Measurements from ENCODE around the gene PRKCZ.
A peak's percentile ranks its signal among the peaks of the same experiment; 100 is the strongest.

Gene PRKCZ

GRCh38 chr1:2124446-2125198, 74.4 kb downstream of the PRKCZ start:
- no peak for DNase-seq

- no peak for DNase-seq
Observed at GRCh38 chr1:2125350-2126211, 75.4 kb downstream of the PRKCZ start.

GRCh38 chr1:2126331-2127186, 76.3 kb downstream of the PRKCZ start:
- DNase-seq, result no peak

GRCh38 chr1:2127187-2128145, 77.3 kb downstream of the PRKCZ start:
- no peak for DNase-seq

- DNase-seq, result no peak
Observed at GRCh38 chr1:2128189-2128901, 78.1 kb downstream of the PRKCZ start.

GRCh38 chr1:2129256-2129943, 79.2 kb downstream of the PRKCZ start:
- DNase-seq, result no peak

GRCh38 chr1:2130156-2130555, 79.9 kb downstream of the PRKCZ start:
- no peak for DNase-seq

- no peak for DNase-seq
Observed at GRCh38 chr1:2130871-2131289, 80.7 kb downstream of the PRKCZ start.

- DNase-seq, result no peak
Observed at GRCh38 chr1:2132222-2133038, 82.2 kb downstream of the PRKCZ start.

GRCh38 chr1:2133039-2133878, 83.0 kb downstream of the PRKCZ start:
- peak; percentile 75 for DNase-seq

- no peak for DNase-seq
Observed at GRCh38 chr1:2133879-2134215, 83.6 kb downstream of the PRKCZ start.

GRCh38 chr1:2134266-2134620, 84.0 kb downstream of the PRKCZ start:
- no peak for DNase-seq

- DNase-seq, result no peak
Observed at GRCh38 chr1:2134621-2135307, 84.6 kb downstream of the PRKCZ start.

GRCh38 chr1:2135441-2135841, 85.2 kb downstream of the PRKCZ start:
- no peak for DNase-seq

GRCh38 chr1:2135941-2136340, 85.7 kb downstream of the PRKCZ start:
- DNase-seq, result no peak

- DNase-seq, result no peak
Observed at GRCh38 chr1:2136386-2137235, 86.4 kb downstream of the PRKCZ start.
